Stimulated activated memory B cell treated with anti-CD40 and anti-IgM and Interleukin-4, amounts not matched to agents 10 μg/mL and 1 μg/mL and 100 μg/mL, for 72 hours (primary cell): Measurements from ENCODE around the gene PCDH8.

Experiments
- ATAC-seq: fragments of 150-1000 bp; cut with Tn5 transposase; 2 replicates; pipeline ENCODE4 v1.10.0; 2021
- H3K27ac Mint-ChIP-seq: one replicate; pipeline ENCODE4 v1.8.0; 2022; ENCODE audit warnings: mild to moderate bottlenecking, mixed read lengths
- H3K27me3 Mint-ChIP-seq: one replicate; pipeline ENCODE4 v1.8.0; 2022; ENCODE audit warnings: mixed read lengths
- H3K36me3 Mint-ChIP-seq: one replicate; pipeline ENCODE4 v1.8.0; 2022; ENCODE audit warnings: mixed read lengths
- H3K4me1 Mint-ChIP-seq: one replicate; pipeline ENCODE4 v1.8.0; 2022; ENCODE audit warnings: mixed read lengths
- H3K4me3 Mint-ChIP-seq: one replicate; pipeline ENCODE4 v1.8.0; 2022; ENCODE audit warnings: mild to moderate bottlenecking, moderate library complexity, mixed read lengths
- H3K9me3 Mint-ChIP-seq: one replicate; pipeline ENCODE4 v1.8.0; 2022; ENCODE audit warnings: mixed read lengths

PCDH8 gene

GRCh38 chr13:52869050-52869449 is 20.6 kb upstream of the PCDH8 start:
- no peak overlapping the region for H3K4me3 Mint-ChIP-seq
- no peak overlapping the region for H3K27ac Mint-ChIP-seq
- H3K4me1 Mint-ChIP-seq: no peaks in the 10 kb centered on the region
- peaks cover 3% of the 10 kb centered on the region for H3K9me3 Mint-ChIP-seq
- no peaks in the 10 kb centered on the region for H3K36me3 Mint-ChIP-seq
- no peak for ATAC-seq
- H3K27me3 Mint-ChIP-seq: peaks cover 10% of the 10 kb centered on the region

GRCh38 chr13:52868190-52868589 is 19.8 kb upstream of the PCDH8 start:
- no peak overlapping the region for H3K4me3 Mint-ChIP-seq
- H3K27me3 Mint-ChIP-seq: peaks cover 10% of the 10 kb centered on the region
- no peak for ATAC-seq
- H3K4me1 Mint-ChIP-seq: no peaks in the 10 kb centered on the region
- H3K36me3 Mint-ChIP-seq: no peaks in the 10 kb centered on the region
- peaks cover 2% of the 10 kb centered on the region for H3K9me3 Mint-ChIP-seq
- H3K27ac Mint-ChIP-seq: no peak overlapping the region

GRCh38 chr13:52864941-52865340 is 16.5 kb upstream of the PCDH8 start:
- H3K27ac Mint-ChIP-seq: no peak overlapping the region
- H3K4me3 Mint-ChIP-seq: no peak overlapping the region
- no peak for ATAC-seq
- H3K9me3 Mint-ChIP-seq: peaks cover 2% of the 10 kb centered on the region
- peaks cover 15% of the 10 kb centered on the region for H3K27me3 Mint-ChIP-seq
- H3K36me3 Mint-ChIP-seq: no peaks in the 10 kb centered on the region
- H3K4me1 Mint-ChIP-seq: no peaks in the 10 kb centered on the region

DNA sequence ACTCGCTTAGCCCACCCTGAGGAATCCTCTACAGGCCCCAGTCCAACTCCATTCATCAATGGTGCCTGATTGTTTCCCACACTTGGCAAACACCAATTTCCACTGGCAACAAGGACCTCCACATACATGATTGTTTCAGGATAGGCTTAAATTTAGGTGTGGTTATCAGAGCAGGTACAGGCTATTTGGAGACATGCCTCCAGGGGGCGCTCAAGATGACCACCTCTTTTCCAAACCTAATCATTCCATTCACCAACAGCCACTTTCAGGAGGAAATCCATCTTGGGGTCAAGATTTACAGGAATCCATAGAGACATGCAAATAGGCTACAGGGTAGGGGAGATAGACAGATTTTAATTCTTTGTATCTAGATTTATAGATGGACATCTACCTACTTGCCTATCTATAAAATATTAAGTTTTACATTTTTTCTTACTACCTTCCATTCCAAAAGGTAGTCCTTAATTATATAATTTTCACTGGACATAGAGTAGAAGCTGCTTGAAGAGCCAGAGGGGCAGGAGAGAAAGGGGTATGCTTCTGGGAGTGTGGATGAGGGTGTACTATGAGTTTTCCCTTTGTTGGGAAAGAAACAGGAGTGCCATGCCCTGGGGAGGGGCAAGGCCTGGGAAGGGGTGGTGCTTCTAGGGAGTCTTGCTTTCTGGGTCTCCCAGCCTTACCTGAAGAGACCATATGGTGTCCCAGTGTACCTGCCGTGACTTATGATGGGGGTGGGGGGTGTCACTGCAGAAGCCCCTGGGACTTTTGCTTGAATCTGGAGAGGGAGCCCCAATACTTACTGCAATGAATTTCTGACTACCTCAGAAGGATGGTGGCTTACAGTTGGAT is 14.1 kb upstream of the PCDH8 start:
- peaks cover 2% of the 10 kb centered on the region for H3K9me3 Mint-ChIP-seq
- no peak overlapping the region for H3K4me3 Mint-ChIP-seq
- no peak overlapping the region for H3K27ac Mint-ChIP-seq
- no peak for ATAC-seq
- no peaks in the 10 kb centered on the region for H3K4me1 Mint-ChIP-seq
- H3K36me3 Mint-ChIP-seq: no peaks in the 10 kb centered on the region
- peaks cover 35% of the 10 kb centered on the region for H3K27me3 Mint-ChIP-seq

GRCh38 chr13:52852444-52852843 is 4.0 kb upstream of the PCDH8 start:
- H3K9me3 Mint-ChIP-seq: peaks cover 6% of the 10 kb centered on the region
- H3K27me3 Mint-ChIP-seq: peaks cover 85% of the 10 kb centered on the region
- no peak overlapping the region for H3K4me3 Mint-ChIP-seq
- peaks cover 4% of the 10 kb centered on the region for H3K36me3 Mint-ChIP-seq
- peaks cover 33% of the 10 kb centered on the region for H3K4me1 Mint-ChIP-seq
- no peak overlapping the region for H3K27ac Mint-ChIP-seq
- ATAC-seq: no peak

DNA sequence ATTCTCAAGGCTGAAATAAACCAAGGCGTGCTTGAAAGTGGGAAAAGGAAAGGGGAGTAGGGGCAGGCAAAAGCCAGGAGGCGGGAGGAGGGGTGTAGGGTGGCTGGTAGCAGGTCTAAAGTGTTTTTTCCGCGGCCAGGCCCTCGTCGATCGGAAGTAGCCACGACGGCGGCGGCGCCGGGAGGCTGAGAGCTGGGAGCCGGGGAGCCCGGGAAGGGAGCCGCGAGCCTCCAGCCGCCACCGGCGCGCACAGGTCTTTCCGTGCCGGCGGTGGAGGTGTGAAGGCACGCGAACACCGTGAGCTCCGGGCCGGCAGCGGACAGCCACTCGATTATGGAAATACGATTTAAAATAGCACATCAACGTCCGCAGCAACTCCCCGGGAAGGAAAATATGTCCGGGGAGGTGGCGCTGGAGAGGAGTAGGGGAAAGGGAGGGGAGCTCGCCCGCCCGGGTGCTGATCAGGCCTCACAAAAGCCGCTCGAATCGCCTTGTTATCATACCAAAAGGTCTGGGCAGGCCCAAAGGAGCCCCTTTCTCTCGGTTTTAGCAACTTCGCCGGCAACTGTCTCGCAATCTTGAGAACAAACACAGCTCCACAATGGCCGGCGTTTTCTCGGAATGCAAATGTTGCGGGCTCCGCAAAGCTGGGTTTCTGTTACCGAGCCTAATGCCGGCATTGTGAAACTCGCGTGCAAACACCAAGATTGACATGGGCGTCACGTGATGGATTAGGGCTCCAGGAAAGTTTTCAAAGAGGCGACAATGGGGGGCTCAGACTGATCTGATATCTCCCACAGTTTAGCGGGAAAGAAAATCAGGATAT is 2.9 kb upstream of the PCDH8 start:
- Mint-ChIP-seq H3K4me1 (peaks cover 33% of the 10 kb centered on the region), H3K4me3 (peak overlapping the region; percentile 76), H3K27ac (peak overlapping the region; percentile 75), H3K27me3 (peaks cover 76% of the 10 kb centered on the region), H3K9me3 (peaks cover 6% of the 10 kb centered on the region), H3K36me3 (peaks cover 4% of the 10 kb centered on the region)
- ATAC-seq: peak; percentile 78

- Mint-ChIP-seq H3K27me3 (peaks cover 68% of the 10 kb centered on the region), H3K4me1 (peaks cover 33% of the 10 kb centered on the region), H3K36me3 (peaks cover 4% of the 10 kb centered on the region), H3K4me3 (peak overlapping the region; percentile 76), H3K9me3 (peaks cover 6% of the 10 kb centered on the region), H3K27ac (peak overlapping the region; percentile 75)
- ATAC-seq: peak; percentile 71
Measured at GRCh38 chr13:52850396-52851136, 2.1 kb upstream of the PCDH8 start.

- peaks cover 33% of the 10 kb centered on the region for H3K4me1 Mint-ChIP-seq
- H3K27me3 Mint-ChIP-seq: peaks cover 68% of the 10 kb centered on the region
- H3K27ac Mint-ChIP-seq: no peak overlapping the region
- peaks cover 4% of the 10 kb centered on the region for H3K36me3 Mint-ChIP-seq
- H3K4me3 Mint-ChIP-seq: peak overlapping the region; percentile 76
- H3K9me3 Mint-ChIP-seq: peaks cover 6% of the 10 kb centered on the region
- no peak for ATAC-seq
Measured at GRCh38 chr13:52850072-52850395, 1.6 kb upstream of the PCDH8 start.

DNA sequence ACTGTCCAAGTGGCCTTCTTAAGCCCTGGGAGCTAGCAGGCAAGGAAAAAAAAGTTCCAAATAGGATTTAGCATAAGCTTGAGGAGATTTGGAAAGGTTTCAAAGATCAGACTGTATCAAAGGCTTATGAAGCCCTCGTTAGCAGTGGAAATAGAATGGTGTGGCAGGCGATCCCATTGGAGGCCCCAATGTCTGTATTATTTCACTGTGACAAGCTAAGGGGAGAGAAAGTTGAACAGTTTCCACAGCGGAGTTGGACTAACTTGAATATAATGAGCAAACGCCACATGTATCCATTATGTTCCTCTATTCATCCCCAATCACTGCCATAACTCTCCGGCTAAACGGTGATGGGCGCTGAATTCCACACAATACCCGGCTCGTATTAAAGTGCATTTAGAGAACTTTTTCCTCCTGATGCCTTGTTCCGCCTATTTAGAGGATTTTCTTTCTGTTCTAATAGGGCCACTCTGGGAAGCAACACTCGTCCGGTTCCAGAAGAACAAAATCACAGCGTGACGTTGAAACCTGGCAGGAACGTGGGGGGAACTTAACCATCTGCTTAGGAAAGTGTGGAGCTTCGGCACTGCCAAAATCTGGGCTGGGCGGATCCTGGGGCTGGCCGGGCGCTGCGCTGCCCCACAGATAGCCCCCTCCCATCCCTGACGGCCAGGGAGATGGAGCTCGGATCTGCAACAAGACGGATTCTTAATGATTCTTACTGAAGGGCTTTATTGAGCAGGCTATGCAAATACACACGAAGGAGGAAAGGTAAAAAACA is 1.0 kb upstream of the PCDH8 start:
- Mint-ChIP-seq H3K27me3 (peaks cover 68% of the 10 kb centered on the region), H3K4me3 (peak overlapping the region; percentile 76)

DNA sequence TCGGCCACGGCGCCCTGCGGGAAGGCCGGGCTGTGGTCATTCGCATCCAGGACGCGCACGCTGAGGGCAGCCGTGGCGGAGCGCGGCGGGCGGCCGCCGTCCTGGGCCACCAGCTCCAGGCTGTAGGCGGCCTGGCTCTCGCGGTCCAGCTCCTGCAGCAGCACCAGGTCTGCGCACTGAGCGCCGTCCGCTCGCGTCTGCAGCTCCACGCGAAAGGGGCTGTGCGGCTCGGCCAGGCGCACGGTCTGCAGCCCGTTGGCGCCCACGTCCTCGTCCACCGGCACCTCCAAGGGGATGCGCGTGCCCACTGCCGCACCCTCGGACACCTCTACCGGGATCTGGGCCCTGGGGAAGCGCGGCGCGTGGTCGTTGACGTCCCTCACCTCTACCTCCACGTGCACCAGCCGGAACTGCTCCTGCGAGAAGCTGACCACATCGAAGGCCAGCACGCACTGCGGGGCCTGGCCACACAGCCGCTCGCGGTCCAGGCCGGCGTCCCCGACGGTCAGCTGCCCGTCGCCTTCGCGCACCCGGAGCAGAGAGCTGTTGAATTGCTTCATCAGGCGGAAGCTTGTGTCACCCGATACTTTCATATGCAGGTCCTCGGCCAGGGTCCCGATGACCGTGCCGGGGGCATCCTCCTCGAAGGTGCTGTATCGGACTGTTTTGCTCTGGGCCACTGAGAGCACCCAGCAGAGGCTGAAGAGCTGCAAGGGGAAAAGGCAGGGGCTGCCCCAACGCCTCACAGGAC is 583 bp downstream of the PCDH8 start:
- Mint-ChIP-seq H3K27me3 (peaks cover 65% of the 10 kb centered on the region), H3K27ac (no peak overlapping the region), H3K9me3 (peaks cover 6% of the 10 kb centered on the region), H3K36me3 (peaks cover 4% of the 10 kb centered on the region), H3K4me3 (no peak overlapping the region), H3K4me1 (peaks cover 33% of the 10 kb centered on the region)
- ATAC-seq: no peak

More for the DNA sequence above, 1.0 kb upstream of the PCDH8 start:
- H3K27ac Mint-ChIP-seq: no peak overlapping the region
- no peak for ATAC-seq
- peaks cover 4% of the 10 kb centered on the region for H3K36me3 Mint-ChIP-seq
- H3K4me1 Mint-ChIP-seq: peaks cover 33% of the 10 kb centered on the region
- peaks cover 6% of the 10 kb centered on the region for H3K9me3 Mint-ChIP-seq

DNA sequence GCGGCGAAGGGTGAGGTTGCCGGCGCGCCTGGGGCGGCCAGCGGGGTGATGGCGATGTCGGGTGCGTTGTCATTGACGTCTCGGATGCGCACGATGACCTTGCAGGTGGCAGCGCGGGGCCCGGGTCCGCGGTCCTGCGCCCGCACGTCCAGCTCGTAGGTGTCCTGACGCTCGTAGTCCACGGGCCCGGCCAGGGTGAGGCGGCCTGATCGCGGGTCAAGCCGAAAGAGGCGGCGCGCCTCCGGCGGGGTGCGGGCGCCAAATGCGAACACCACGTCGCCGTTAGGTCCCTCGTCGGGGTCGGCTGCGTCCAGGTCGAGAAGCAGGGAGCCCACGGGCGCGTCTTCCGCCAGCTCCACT is 1.1 kb downstream of the PCDH8 start:
- Mint-ChIP-seq H3K4me1 (peaks cover 33% of the 10 kb centered on the region), H3K4me3 (no peak overlapping the region), H3K36me3 (peaks cover 4% of the 10 kb centered on the region), H3K27ac (no peak overlapping the region), H3K27me3 (peaks cover 60% of the 10 kb centered on the region), H3K9me3 (peaks cover 6% of the 10 kb centered on the region)
- no peak for ATAC-seq

- no peak overlapping the region for H3K4me3 Mint-ChIP-seq
- H3K36me3 Mint-ChIP-seq: peaks cover 4% of the 10 kb centered on the region
- H3K9me3 Mint-ChIP-seq: peaks cover 6% of the 10 kb centered on the region
- ATAC-seq: no peak
- H3K4me1 Mint-ChIP-seq: peaks cover 32% of the 10 kb centered on the region
- H3K27me3 Mint-ChIP-seq: peaks cover 62% of the 10 kb centered on the region
- no peak overlapping the region for H3K27ac Mint-ChIP-seq
Measured at GRCh38 chr13:52846567-52847321, 1.7 kb downstream of the PCDH8 start.

- Mint-ChIP-seq H3K4me1 (peaks cover 24% of the 10 kb centered on the region), H3K27me3 (peaks cover 67% of the 10 kb centered on the region), H3K27ac (no peak overlapping the region), H3K9me3 (peaks cover 6% of the 10 kb centered on the region), H3K36me3 (peaks cover 4% of the 10 kb centered on the region), H3K4me3 (no peak overlapping the region)
- ATAC-seq: no peak
Measured at GRCh38 chr13:52845766-52846566, 2.5 kb downstream of the PCDH8 start.
